AG04449 (cell line): ENCODE measurements around the gene ADAMTS12.
A peak's percentile ranks its signal among the peaks of the same experiment; 100 is the strongest.
"Not testable (repeated sequence)": the region's sequence is repeated elsewhere in the genome, so short reads cannot be mapped to it uniquely, and the experiment has no call there.

Source experiments
- CTCF ChIA-PET: fragments of 350-600 bp; formaldehyde crosslinking; extraction: SDS; loops from one replicate; lab custom pipeline; 2021; ENCODE audit warnings: antibody characterized with exemption; lab: Yijun Ruan, JAX
- POLR2A ChIA-PET: fragments of 400-600, 350-600 bp; formaldehyde crosslinking; extraction: SDS; loops from one replicate; lab custom pipeline; 2020; ENCODE audit warnings: antibody characterized with exemption, inconsistent platforms; lab: Yijun Ruan, JAX
- DNase-seq: peaks from one replicate; pipeline ENCODE4 v3.0.0-alpha.2; 2010; ENCODE audit warnings: low read depth, low spot score
- H3K4me3 ChIP-seq: 2 replicates; pipeline ENCODE4 v1.5.1; 2011; ENCODE audit warnings: low read depth, mild to moderate bottlenecking, control low read depth, low read length
- CTCF ChIP-seq: IDR thresholded peaks from one replicate; pipeline ENCODE4 v1.5.1; 2011; ENCODE audit warnings: mild to moderate bottlenecking, moderate library complexity, low read length, control low read depth, inconsistent platforms; ENCODE audit not compliant: insufficient read depth; ENCODE audit errors: missing control alignments

ADAMTS12 gene

DNA sequence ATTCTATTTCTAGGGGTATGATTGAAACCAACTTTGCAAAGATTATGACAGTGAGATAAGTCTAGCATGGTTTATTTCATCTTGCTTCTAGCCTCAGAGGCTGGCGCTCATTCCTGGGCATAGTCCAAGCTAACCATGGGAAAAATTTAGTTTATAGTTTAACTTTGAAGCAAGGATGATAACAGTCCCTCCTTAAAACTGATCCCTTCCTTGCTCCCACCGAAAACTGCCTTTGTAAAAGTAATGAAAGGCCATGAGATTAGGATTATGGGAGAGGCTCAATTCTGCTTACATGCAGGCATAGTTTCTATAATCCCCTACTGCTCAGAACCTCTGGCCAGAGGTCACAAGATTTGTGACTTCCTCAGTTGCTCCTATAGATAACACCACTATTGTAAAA is 375.4 kb downstream of the ADAMTS12 start:
- no peak for DNase-seq
- H3K4me3 ChIP-seq, result no peak overlapping the region
- ChIA-PET CTCF (no interaction called here), POLR2A (no interaction called here)
- TF ChIP-seq CTCF, result no peak

DNA sequence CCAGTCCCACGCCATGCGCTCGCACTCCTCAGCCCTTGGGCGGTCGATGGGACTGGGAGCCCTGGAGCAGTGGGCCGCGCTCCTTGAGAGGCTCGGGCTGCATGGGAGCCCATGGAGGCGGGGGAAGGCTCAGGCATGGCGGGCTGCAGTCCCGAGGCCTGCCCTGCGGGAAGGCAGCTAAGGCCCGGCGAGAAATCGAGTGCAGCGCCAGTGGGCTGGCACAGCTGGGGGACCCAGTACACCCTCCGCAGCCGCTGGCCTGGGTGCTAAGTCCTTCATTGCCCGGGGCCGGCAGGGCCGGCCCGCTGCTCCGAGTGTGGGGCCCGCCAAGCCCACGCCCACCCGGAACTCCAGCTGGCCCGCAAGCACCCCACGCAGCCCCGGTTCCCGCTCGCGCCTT is 376.4 kb downstream of the ADAMTS12 start:
- POLR2A ChIA-PET, DNase-seq, H3K4me3 ChIP-seq: not testable (repeated sequence)
- CTCF ChIA-PET, result interaction anchor here (2.2 kb wide), 1 partner anchor 454 kb away, joined by 4 read pairs; no protein-coding TSS in a partner anchor

GRCh38 chr5:33513462-33514185 is 378.2 kb downstream of the ADAMTS12 start:
- ChIA-PET CTCF (interaction anchor here (1.2 to 2.2 kb wide), 2 partner anchors 35 to 456 kb away, joined by 3 to 4 read pairs; no protein-coding TSS in a partner anchor), POLR2A (no interaction called here)
- TF ChIP-seq CTCF, result no peak
- DNase-seq, result no peak
- H3K4me3 ChIP-seq, result no peak overlapping the region

DNA sequence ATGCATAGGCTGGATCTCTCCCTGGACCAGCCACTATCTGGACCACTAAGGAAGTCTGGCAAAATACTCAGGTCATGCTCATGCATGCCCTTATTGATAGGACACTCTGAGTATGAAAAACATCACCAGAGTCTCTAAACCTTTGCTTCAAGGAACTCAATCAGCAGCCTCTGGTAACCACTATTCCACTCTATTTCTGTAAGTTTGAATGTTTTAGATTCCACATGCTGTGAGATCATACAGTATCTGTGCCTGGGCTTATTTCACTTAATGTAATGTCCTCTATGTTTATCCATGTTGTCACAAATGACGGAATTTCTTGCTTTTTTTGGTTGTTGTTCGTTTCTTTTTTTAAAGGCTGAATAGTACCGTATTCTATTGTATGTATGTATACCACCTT is 382.8 kb downstream of the ADAMTS12 start:
- no peak for TF ChIP-seq CTCF
- ChIA-PET POLR2A (no interaction called here), CTCF (no interaction called here)
- H3K4me3 ChIP-seq, result no peak overlapping the region
- peak; percentile 28 for DNase-seq

GRCh38 chr5:33507426-33507825 is 384.4 kb downstream of the ADAMTS12 start:
- no peak for TF ChIP-seq CTCF
- POLR2A ChIA-PET, result no interaction called here
- DNase-seq, result no peak
- H3K4me3 ChIP-seq, result no peak overlapping the region
- CTCF ChIA-PET, result no interaction called here

DNA sequence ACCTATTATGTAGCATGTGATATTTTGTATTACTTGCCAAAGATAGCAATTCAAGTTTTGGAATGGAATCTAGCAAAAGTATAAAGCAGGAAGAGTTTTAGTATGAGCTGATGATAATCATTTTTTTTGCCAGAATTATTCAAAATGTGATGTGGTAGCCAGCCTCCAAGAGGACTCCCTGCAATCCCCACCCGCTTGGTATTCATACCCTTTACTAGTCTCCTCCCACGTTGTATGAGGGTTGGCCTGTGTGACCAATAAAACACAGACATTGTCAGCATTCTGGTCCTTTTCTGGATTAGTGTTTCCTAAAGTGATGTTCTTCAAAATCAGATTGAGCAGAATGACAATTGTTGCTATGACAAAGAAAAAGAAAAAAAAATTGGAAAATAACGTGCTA is 387.2 kb downstream of the ADAMTS12 start:
- ChIA-PET CTCF (interaction anchor here (0.6 to 0.7 kb wide), 2 partner anchors 8 to 761 kb away, joined by 3 read pairs; no protein-coding TSS in a partner anchor), POLR2A (no interaction called here)
- H3K4me3 ChIP-seq, result no peak overlapping the region
- no peak for DNase-seq
- TF ChIP-seq CTCF, result no peak

DNA sequence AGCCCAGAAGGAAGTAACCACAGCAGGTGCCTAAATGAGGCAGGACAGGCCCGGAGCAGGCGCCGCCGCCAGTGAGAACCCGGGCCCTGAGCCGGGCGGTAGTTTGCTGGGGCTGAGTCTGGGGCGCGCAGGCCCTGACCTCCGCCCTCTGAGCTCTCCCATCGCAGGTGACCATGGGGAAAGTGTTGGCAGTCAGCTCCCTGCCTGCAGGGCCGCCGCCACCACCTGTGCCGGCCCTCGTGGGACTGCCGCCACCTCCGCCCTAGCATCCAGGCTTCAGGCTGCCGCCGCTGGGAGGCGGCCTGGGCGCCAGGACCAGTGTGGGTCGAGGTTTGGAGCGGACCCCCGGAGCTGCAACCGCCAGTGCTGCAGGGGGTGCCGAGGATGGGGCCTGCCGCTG is 389.9 kb downstream of the ADAMTS12 start:
- DNase-seq, result no peak
- ChIA-PET POLR2A (no interaction called here), CTCF (no interaction called here)
- no peak for TF ChIP-seq CTCF
- no peak overlapping the region for H3K4me3 ChIP-seq
